Stimulated activated naive CD8-positive, alpha-beta T cell treated with anti-CD3 and anti-CD28 coated beads, Interleukin-15, Interleukin-2, amounts not matched to agents 100 U/mL and 50 U/mL, for 24 hours (primary cell): ENCODE results near the gene RNF215.

Source experiments
- ATAC-seq: fragments of 150-1000 bp; cut with Tn5 transposase; one replicate; pipeline ENCODE4 v1.10.0; 2021
- DNase-seq: peaks from one replicate; pipeline ENCODE4 v3.0.0; 2021

The RNF215 gene

DNA sequence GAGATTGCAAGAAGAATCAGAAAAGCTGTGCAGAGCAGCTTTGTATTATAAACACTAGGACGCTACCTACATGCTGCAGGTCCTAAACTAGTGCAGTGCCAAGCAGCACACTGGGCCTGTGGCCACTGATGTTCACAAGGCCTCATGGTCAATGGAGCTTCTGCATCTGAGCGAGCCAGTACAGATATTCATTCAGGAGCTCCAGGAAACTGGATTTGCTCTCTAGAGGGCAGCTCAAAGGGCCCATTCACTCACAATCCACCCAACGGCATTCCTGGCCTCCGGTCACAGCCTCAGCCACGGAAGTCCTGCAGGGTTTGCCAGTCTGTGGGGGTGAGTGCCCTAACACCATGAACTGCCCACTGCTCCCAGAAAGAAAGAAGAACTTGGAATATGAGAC lies 54.7 kb downstream of the RNF215 start:
- ATAC-seq = no peak
- DNase-seq = no peak
